ENCODE data around the gene ICA1.

Gene ICA1

DNA sequence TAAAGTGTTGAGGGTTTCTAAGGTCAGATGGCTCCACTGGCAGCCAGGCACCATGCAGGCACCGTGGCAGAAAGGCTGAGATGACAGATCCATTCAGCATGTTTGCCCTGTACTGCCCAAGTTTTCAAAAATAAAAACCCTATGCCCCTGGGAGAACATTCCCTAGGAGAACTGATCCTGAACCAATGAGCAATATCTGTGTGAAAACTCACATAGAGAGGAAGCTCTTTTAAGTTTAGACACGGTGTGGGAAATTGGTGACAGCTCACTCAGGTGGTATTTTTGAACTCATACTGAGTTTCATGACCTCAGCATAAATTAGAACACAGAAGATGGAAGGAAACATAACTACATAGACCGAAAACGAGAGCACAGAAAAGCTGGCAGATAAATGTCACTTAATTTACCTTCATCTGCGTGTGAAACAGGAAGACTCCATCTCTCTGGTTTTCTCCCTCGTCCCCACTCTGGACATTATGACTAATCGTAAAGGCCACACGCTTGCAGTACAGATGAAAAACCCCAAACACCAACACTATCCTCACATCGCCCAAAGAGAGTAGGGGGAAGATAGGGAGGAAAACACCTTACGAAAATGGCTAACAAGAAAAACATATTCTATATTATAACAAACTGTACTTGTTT, 127.8 kb downstream of the ICA1 start:
- TF ChIP-seq, protein P1, sequence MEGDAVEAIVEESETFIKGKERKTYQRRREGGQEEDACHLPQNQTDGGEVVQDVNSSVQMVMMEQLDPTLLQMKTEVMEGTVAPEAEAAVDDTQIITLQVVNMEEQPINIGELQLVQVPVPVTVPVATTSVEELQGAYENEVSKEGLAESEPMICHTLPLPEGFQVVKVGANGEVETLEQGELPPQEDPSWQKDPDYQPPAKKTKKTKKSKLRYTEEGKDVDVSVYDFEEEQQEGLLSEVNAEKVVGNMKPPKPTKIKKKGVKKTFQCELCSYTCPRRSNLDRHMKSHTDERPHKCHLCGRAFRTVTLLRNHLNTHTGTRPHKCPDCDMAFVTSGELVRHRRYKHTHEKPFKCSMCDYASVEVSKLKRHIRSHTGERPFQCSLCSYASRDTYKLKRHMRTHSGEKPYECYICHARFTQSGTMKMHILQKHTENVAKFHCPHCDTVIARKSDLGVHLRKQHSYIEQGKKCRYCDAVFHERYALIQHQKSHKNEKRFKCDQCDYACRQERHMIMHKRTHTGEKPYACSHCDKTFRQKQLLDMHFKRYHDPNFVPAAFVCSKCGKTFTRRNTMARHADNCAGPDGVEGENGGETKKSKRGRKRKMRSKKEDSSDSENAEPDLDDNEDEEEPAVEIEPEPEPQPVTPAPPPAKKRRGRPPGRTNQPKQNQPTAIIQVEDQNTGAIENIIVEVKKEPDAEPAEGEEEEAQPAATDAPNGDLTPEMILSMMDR (IDR thresholded peaks at IDR 0.05; ENCODE audit: insufficient read depth, low read depth, low read length, missing control alignments) = no peak
- DNase-seq (ENCODE audit: low read depth) = peak; percentile 96
- H3K4me3 ChIP-seq (ENCODE audit: low read depth, low read length) = no peak overlapping the region

DNA sequence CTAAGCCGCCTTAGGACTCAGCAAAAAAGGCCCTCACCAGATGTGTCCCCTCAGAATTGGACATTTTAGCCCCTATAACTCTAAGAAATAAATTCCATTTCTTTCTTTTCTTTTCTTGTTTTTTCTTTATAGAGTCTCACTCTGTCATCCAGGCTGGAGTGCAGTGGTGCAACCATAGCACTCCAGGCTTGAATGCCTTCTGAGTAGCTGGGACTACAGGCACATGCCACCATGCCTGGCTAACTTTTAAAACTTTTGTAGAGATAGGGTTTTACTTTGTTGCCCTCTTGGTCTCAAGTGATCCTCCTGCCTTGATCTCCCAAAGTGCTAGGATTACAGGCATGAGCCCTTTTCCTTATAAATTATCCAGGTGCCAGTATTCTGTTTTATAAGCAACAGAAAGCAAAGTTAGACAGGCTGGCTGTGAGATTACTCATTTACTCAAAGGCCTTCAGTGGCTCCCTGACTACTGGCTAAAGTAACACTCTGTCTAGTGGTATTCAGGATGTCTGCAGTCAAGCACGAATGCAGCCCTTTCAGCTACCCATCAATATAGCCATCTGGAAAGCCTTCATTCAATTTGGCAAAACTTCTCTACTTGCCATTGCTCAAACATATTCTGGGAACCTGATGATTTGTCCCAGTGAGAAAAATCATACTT, 128.6 kb downstream of the ICA1 start:
- TF ChIP-seq, protein P1 (IDR thresholded peaks at IDR 0.05; ENCODE audit: insufficient read depth, low read depth, low read length, missing control alignments) = no peak
- peak; percentile 69 for DNase-seq (ENCODE audit: low read depth)
- H3K4me3 ChIP-seq (ENCODE audit: low read depth, low read length) = peak overlapping the region; percentile 5; the same call in 1 of the 2 replicates

DNA sequence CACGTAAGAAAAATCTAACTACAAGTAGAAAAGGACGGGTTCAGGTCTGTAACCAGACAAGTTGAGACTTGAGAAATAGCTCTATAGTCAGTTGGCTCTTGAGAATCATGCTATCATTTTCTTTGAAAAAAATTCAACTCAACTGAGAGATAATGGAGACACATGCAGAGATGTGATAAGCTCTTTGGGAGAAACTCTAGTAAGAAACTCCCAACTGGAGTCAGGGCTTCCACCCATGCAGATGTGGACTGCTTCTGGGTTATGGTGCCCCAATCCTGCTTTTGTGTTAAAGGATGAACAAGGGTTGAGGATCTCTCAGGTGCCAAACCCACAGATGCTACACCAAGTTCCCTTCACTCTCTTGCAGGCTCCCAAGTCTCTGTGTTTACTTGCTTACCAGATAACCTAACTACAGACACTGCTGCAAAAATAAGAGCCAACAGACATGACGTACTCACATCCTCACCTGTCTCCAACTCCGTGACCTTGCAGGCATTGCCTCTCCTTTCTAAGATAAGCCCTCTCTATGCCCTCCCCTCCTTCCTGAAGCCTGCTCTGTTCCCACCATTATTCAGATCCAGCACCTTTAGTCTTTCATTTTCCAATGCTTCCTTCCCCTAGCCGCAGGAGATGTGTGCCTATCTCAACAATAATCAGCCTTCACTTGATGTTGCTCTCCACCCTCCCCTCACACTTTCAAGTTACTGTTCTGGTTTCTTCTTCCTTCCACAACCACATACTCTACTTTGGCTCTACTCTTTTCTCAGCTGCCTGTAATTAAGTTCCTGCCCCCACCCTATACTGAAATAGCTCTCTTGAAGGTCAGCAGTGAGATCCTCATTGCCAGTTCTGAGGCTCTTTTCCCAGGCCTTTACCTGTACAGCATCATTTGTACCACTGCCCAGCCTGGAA, 130.0 kb downstream of the ICA1 start:
- TF ChIP-seq, protein P1 (IDR thresholded peaks at IDR 0.05; ENCODE audit: insufficient read depth, low read depth, low read length, missing control alignments) = no peak
- DNase-seq (ENCODE audit: low read depth) = peak; percentile 91
- H3K4me3 ChIP-seq (ENCODE audit: low read depth, low read length) = peak overlapping the region; percentile 55

DNA sequence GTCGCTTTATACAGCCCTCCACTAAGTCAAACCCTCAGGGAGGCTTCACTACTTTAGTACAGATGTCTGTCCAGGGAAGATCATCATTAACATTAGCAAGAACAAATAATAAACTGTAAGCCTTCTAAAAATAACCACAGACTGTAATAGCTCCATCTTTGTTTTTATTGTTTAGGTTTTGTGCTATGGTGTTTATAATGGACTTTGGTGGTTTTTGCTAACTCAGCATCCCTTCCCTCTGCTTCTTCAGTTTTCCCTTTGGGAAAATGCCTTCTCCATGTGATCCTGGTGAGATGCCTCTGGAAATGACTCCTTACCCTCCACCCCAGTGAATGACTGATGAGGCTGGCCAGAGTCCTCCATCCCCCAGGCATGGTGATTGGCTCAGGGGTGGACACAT, 131.3 kb downstream of the ICA1 start:
- TF ChIP-seq, protein P1 (IDR thresholded peaks at IDR 0.05; ENCODE audit: insufficient read depth, low read depth, low read length, missing control alignments) = no peak
- H3K4me3 ChIP-seq (ENCODE audit: low read depth, low read length) = peak overlapping the region; percentile 55
- DNase-seq (ENCODE audit: low read depth) = no peak

DNA sequence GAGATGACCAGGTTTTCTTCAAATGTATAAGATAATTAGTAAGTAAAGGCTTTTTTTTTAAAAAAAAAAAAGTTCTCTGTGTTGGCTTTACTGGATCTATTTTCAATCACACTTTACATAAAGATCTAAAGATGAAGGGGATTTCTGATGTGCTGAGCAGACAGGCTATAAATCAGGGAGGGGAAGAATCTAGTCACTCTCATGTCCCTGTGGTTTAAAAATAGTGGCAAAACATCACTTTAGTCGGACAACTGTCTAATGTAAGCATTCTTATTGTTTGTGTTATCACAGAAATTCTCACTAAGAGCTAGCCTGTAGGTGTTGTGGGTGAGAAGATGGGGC, 132.7 kb downstream of the ICA1 start:
- TF ChIP-seq, protein P1 (IDR thresholded peaks at IDR 0.05; ENCODE audit: insufficient read depth, low read depth, low read length, missing control alignments) = no peak
- peak; percentile 68 for DNase-seq (ENCODE audit: low read depth)
- H3K4me3 ChIP-seq (ENCODE audit: low read depth, low read length) = peak overlapping the region; percentile 29

DNA sequence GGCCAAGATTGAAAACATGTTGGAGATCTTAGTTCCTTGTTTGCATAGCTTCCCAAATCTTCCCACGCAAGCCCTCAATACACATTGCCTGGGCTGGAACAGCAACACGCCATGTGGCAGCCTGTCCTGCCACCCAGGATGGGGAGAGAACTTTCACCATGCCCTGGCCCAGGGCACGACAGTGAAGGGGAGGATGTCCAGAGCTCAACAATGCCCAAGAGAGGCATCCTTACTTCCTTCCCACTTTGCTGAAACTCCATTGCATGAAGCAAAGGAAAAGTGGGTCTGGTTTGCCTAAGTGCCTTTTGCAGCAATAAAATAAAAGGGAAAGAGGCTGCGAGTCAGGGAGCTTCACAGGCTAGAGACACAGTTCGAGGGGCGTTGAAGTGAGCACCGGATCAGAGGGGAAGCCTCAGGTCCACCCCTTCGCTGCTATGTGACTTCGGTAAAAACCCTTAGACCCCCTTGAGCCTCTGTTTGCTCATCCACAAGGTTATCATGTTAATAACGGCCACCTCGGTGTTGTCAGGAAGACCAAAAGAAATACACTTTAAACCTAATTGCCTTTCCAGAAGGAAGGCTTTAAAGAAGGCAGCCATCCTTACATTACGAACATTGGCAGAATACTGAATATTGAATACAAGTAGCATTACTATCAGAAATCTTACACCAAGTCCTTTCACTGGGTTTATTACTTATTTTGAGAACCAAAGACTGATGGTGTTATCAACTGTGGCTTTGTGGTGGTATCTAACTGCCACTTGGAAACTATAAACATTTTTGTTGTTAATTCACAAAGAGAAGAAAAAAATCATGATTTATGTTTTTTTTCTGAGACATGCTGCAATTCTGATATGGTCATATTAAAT, 133.3 kb downstream of the ICA1 start:
- TF ChIP-seq, protein P1 (IDR thresholded peaks at IDR 0.05; ENCODE audit: insufficient read depth, low read depth, low read length, missing control alignments) = no peak
- H3K4me3 ChIP-seq (ENCODE audit: low read depth, low read length) = peak overlapping the region; percentile 29
- peak; percentile 59 for DNase-seq (ENCODE audit: low read depth)

Measured in GM12865 (cell line).